HG03097 (cell line): ENCODE measurements around the gene FAM53B.

Experiments
- ATAC-seq: cut with Tn5 transposase; IDR thresholded peaks from one replicate; pipeline ENCODE4 v1.9.1; 2021; ENCODE audit not compliant: unreplicated experiment, low FRiP score

The FAM53B gene

DNA sequence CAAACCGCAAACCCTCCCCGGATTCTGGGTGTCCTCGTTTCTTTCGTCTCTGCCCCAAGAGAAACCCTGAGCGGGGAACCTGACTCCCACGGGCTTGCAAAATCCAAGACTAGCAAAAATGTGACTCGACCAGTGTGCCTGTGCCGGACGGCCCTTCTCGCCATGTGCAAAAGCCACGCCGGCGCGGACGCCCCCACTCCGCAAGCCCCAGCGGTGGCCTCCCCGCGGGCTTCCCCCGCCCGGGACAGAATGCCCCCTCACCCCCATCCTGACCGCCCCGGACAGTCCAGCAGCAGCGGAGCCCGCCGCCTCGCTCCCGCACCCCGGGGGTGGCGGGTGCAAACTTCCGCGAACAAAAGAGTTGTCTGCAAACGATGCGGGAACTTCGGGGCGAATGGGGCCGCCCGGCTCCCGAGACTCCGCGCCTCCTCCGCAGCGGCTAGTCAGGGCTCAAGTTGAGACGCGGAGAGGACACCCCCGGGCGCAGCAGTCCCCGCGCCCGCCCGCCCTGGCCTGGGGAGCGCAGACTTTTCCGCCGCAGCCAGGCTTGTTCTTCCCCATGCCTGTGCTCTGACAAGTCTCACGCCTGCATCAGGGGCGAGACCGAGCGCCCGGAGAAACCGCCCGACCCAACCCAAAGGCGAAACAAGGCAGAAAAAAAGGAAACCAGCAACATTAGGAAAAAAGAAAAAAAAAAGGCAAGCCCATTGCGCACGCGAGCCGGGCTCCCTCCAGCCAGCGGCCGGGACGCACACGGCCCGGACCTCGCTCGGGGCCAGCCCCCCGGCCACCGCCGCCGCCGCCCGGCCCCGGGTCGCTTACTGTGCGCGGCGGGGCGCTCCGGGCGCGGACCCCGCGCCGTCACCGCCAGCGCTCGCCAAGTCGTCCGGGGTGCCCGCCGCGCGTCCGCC is 732 bp downstream of the FAM53B start:
- ATAC-seq, result no peak

DNA sequence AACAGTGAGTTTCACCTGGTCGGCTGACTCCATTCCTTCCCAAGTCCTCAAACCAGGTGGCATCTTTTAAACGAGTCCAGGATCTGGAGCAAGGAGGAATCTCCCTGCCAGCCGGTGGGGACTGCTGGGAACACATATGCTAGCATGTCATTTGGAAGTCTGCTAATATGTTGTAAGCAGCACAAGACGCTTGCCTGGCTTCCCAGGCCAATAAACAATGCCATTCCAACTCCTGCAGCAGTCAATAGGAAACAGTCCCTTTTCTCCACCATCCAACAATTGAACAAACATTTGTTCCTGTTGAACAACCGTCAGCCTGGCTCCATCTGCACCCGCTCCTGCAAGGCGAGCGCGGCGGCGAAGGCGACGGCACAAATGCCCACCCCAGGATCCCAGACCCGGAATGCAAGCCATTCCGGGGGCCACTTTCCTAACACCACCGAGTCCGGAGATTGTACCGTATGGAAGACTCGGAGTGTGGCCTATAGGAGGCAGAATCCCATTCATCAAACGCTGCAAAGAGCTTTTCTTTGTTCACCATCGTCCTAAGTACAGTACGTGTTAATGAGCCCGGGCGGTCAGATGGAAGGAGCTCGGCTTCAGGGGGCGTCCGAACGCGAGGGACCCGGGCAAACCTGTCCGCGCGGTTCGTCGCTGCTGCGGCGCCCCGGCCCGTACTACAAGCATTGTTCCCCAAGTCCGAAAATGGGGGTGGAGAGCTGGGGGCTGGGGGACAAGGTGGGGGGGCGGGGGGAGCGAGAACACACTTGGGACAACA is 1.6 kb downstream of the FAM53B start:
- ATAC-seq, result no peak

DNA sequence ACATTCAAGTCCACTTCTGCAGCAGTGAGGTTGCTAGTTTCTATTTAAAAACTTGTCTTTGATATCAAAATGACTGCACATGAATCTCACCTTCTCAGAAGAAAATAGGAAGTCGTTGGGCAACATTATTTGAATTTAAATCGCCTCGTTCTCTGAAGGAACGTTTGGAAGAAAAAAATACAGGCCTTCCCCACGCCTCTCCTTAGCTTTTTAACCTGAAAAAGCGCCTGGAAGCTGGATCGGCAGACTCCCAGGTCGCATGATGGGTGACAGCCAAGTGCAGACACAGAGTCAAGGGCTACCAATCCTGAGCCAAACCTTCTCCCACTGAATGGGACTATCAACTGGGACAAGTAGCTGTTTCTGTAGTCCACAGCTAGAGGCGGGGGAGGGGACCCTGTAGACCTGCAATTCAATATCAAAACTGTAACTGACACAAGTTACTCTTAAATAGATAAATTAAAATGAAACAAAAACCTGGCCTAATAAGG is 2.2 kb downstream of the FAM53B start:
- ATAC-seq, result no peak

DNA sequence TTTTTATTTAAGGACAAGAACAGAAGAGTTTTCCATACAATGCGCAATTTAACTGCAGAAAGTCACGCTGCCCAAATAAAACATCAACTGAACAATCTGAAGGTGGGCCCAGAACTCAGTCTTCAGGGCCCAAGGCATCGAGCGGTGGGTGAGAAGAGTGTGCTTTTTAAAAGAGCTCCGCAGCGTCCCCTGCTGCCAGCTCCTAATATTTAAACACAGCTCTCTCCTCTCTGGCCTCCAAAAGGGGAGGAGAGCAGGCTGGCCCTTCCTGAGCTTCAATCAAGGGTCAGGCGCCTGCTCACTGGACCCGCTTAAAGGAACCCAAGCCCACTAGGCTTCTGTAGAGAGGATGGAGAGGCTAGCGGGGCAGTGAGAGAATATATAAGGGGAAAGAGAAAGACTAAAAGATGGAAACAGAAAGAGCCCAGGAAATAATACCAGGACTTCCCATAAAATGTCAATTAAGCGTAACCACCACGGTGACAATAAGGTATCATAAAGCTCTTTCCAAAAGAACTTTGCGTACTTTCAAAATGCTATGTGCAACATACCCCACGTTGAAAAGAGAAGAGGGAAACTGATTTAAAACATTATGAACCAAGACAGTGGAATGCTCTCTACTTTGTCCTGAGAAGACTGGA is 2.8 kb downstream of the FAM53B start:
- ATAC-seq, result peak; percentile 34

DNA sequence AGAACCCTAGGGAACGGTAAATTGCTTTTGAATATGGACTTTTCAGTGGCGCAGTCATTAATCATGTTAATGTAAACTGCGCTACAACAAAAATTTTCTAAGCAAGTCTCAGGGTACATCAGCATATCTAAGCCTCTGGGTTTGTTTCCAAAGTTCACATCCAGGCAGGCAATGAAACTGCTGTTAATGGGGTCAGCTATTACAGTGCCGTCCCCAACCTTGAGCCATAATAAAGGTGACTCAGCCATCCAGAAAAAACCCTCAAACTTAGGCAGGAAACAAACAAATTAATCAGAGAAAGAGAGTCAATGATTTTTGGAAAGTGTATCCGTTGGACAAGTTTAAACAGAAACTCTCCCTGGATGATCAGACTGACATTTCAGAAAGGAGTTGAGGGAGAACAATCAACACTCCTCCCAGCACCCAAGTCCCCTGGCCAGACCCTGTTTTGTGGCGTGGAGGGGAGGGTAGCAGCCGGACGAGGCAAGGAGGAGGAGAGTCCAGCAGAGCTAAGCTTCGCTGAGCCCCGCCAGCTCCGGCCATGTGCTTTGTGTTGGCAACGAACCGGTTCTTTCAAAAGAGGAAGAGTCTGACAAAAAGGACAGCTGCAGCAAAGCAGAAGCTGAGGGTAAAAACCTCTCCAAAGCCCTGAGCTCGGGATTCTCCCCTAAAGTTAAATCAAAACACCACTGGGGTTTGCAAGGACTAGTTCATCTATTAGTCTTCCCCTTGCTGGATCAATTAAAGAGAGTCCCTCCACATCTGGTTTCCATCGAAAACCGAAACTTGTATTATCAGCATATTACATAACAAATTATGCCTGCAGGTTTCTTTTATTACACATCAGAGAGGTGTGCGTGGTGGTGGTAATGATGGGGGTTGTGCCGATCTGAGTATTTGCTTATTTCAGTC is 3.6 kb downstream of the FAM53B start:
- no peak for ATAC-seq

DNA sequence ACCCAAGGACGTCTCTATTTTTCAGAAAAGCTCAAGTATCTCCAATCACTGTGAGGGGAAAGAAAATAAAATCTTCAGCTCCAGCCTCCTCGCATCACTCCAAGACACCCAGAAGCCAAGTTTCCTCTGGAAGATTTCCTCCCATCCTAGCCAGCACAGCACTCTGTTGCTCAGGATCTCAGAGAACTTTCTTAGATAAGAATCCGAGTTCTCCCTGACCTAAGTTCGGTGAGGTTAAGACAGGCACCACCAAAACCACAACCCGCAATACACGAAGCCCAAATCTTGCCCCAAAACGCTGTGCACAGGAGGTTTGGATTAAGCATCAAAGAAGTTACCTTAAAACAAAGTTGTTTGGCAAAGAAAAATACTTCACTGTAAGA is 4.2 kb downstream of the FAM53B start:
- ATAC-seq, result no peak

DNA sequence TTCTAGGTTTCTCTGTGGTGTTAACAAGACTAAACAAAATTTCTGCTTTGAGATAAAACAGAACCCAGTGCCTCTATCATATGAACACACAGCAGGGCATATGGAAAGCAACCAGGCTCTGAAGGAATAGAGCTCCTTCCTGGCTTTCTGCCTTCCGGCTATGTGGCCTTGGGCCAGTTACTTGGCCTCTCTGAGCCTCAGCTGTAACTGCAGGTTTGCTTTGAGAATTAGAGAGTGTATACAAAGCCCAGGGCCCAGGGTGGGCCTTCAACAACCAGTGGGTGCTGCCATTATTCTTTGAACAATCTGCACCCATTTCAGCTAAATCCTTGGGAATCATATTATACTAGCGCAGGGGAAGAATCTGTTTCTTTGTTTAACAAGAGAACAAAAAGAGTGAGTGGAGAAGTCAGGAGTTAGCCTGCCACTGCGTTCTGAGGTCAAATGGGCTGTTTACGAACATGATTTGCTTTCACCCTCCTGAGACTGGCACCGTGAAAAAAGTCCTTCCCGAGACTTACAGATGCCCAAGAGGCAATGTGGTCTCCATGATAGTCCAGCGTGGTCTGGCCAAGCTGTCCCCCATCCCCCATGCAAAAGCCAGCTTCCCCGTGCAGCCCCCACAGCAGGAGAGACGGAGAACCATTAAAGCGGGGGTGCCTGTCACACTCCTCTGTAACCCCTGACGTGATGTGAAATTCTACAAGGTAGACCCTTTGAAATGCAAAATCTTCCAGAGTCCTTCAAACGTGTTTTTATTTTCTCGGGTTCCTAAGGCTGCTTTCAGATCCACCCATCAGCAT is 4.9 kb downstream of the FAM53B start:
- no peak for ATAC-seq

DNA sequence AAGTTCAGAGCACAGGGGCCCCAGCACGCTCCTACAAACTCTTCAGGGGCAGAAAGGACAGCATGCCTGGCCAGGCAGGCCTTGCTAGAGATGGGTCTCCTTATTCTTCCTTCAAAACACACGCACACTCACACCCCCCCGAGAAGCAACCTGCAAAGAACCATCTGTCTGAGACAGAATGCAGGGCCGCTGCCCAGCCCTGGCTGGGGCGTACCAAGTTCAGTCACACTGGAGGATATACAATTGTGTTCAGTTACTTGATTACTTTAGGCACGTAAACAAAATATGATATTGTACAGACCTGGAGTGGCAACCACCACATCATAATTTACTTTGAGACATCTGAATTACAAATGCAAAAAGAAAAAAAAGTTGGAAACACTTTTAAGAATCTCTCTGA is 5.7 kb downstream of the FAM53B start:
- no peak for ATAC-seq

DNA sequence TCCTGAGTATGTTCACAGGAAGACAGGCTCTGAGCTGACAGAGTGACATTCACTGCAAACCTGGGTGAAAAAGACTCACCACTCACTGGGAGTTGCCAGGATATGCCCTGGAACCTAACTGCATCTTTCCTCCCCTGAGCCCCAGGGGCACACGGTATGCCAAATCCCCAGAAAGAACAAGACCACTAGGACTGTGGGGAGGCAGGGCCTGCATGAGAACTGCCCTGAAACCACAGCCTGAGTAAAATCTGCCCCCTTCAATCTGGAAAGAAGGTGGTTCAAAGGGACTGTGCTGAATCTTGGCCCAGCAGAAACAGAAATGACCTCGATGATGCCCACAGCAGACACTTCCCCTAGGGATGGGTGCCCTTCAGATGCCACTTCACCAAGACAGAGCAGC is 6.5 kb downstream of the FAM53B start:
- ATAC-seq, result no peak

DNA sequence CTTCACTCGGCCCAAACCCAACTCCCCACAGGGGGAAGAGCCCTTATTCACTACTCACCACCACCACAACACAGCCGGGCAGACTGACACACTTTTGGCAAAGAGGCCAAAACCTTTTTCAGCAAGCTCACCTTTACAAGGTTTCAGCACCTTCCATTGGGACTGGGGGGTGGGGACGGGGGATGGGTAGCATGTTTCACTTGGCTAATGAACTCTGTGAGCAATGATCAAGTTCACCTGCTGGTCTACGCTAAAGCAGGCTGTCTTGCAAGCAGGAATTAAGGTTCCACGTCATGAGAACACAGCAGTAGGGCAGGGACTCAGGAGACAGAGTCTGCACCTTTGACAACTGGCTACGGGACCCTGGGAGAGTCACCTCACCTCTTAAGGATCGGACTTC is 7.0 kb downstream of the FAM53B start:
- ATAC-seq, result no peak

DNA sequence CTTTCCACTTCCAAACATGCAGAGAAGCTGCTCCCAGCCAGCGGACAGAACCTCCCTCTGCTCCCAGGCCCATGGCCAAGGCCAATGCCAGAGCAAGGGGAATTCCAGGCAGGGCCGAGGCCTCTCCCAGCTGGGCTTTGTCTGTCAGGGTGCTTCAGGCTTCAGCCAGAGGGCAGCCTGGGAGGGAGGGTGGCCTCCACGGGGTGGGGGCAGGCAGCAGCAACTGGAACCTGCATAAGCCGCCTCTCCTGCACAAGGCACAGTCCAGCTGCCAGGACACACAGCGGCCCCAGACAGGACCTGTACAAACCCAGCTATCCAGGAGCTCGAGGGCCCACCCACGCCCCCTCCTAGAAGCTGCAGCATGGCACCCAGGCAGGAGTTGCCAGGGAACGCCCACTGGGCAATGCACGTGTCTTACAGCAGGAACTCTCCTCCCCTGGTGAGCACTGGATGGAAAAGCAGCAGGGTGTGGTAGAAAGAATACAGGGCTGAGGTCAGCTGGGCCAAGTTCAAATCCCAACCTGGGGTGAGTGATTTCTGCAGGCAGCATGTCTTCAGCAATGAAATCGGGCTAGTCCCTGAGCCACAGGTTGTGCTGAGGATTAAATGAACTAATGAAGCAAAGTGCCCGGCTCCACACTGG is 7.6 kb downstream of the FAM53B start:
- no peak for ATAC-seq

DNA sequence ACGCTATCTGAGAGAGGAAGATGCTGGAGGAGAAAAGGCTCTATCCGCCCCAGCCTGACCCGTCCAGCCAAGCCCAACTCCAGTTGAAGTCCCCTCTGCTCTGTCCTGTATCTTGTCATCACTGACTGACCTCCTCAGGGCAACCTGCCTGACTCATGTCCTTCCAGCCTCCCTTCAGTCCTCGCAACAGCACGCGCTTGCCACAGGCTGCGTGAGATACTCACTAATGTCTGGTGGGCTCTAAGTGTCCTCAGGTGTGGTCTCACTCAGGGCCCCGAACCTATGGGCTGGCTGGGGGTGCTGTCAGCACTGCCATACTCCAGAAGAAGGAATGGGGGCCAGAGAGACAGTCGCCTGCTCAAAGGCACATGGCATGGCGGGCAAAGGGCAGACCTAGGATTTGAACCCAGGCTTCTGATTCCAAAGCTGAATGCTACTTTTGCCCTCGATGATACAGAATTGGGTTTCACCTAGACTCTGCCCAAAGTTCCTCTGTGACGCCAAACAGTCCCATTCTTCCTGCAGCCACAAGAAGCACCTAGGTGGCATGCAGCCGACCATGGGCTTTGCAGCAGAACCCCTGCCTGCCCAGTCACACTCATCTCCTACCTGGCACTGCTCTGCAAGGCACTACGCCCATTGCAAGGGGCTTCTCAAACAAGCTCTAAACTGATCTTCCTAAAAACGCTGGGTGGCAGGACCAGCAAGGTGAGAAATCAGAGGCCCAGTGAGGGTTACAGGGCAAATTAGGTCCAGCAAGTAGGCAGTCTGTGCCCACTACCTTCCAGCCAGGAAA is 8.5 kb downstream of the FAM53B start:
- no peak for ATAC-seq

DNA sequence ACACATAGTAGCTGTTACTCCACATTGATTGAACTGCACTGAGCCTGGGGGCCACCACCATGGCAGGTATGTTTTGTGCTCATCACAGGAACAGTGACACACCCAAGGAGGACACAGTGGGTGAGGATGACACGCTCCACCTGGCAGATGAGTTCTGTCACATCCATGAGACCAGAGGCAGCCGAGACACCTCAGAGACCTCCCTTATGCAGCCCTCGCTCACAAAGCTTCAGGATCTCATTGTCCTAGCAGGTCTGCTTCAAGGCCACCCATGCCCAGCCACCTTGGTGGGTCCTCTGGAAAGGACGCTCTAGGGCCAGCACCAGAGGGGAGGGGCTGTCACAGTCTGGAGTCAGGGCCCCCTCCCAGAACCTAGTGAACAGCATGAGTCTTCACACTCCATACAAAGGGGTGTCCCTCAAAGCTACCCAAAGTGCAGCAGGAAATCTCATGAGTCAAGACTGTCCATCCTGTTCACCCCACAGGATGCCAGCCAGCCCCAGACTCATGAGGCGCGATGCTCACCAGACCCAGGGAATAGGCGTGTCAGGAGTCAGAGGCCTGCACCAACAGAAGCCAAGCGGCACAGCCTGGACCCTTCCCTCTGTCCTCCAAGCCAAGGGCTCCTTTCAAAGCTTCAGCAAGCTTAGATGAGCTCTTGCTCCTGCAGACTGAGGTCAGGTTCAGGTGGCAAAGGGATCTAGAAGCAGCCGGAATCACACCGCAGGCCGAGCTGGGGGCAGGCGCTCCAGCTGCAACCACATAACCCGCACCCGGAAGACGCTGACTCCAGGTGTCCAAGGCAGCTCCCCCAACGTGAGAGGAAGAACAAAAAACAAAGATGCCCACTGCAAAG is 9.6 kb downstream of the FAM53B start:
- no peak for ATAC-seq

DNA sequence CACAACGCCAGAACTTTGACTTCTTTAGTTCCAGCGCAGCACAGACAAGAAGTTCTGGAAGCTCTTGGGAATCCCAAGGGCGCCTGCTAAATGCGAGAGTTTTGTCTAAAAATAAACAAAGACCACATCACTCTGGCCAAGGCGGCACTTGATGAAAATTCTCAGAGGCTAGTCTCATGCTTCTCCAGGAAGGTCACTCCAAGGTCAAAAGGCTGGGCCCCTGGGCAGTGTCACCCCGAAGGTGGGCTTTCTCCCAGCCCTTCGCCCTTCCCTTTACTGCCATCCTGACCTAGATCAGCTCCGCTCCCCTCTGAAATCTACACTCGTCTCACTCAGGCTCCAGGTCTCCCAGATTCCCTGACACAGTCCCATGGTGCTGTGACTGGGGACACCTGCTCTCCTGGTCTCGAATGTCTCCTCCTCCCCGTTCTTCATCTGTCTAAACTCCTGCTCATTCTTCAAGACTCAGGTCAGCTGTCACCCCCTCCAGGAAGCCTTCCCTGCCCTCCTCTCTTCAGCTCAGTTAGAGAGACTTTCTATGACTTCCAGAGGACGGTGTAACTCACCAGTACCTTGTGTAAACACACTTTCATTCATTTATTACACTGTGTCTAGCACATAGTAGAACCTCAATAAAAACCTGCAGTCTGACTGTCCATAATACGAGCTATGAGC is 10.5 kb downstream of the FAM53B start:
- no peak for ATAC-seq

DNA sequence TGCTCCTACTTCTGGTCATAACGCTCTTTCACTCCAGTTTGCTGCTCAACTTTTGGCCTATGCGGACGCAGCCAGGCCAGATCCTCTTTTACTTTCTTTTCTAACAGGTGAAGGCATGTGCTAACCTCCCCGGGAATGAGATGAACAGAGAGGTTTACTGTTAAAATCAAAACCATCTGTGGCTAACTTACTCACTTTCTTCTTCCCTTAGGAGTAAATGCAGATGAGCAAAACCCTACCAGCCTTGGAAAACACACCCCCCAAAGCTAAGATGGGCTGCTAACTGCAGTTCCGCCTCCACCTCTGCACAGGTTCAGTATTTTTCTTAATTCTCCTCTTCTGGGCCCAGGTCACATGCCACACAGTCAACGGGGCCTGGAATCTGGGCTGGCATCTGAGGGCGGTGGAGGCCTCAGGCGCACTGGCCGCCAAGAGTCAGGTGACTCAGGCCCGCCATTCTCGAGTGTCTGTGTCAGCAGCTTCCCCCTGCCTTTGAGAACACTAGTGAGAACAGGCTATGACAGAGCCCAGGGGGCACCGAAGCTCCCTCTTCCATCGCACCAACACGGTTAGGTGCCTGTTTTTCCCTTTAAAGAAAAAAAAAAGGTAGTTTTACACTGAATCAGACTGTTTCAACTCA is 11.1 kb downstream of the FAM53B start:
- ATAC-seq, result peak; percentile 52

DNA sequence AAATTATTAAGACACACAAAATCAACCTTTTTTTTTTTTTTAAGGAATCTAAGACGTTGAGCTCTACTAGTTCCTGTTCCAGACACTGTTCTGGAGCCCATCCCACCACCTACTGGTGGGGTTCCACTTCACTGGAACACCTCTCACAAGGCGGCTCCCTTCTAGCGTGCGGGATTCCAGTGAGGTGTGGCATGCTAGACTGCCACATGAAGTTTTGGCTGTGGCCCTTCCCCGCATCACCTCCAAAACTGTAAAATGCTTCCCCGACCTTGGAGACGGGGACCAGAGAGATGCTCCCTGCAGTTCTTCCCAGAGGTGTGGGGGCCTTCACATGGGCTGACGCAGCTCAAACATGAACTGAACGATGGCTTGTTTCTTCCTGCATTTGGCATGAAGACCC is 12.6 kb downstream of the FAM53B start:
- ATAC-seq, result no peak
